IMR-90 (cell line): ENCODE measurements around the gene PLCL1. TPM values are rescaled to one million over a fixed set of nuclear protein-coding genes. Genes with fewer than 3 reads are reported as not detected.

Experiments used
- ATAC-seq: fragments of 200-7000 bp; cut with Tn5 transposase; 2 replicates; pipeline ENCODE4 v1.9.1; 2020; ENCODE audit warnings: low read depth, mild to moderate bottlenecking, moderate library complexity
- BruUV-seq: library from RNA; stranded (reverse); fragments of 400-500 nt; replicated peaks from 2 replicates; lab custom pipeline; 2021; lab: Mats Ljungman, UMichigan
- CTCF ChIA-PET: fragments of 300-600 bp; formaldehyde crosslinking; extraction: SDS; loops from one replicate; lab custom pipeline; 2021; ENCODE audit warnings: antibody characterized with exemption; lab: Yijun Ruan, JAX
- POLR2A ChIA-PET: fragments of 300-600 bp; sonication (Branson Sonifier 250); formaldehyde crosslinking; loops from one replicate; lab custom pipeline; 2022; ENCODE audit warnings: antibody characterized with exemption; ENCODE audit not compliant: unreplicated experiment; lab: Charles Lee
- DNase-seq: peaks from one replicate; pipeline ENCODE4 v3.0.0; 2013
- H2AFZ ChIP-seq: replicated peaks from 2 replicates; pipeline ENCODE3; 2013; ENCODE audit warnings: low read length, mild to moderate bottlenecking; ENCODE audit not compliant: poor library complexity
- H2AK5ac ChIP-seq: 2 replicates; pipeline ENCODE4 v1.6.1; 2013; ENCODE audit warnings: low read depth, low read length, inconsistent platforms
- H2AK9ac ChIP-seq: replicated peaks from 2 replicates; pipeline ENCODE3; 2013; ENCODE audit warnings: mild to moderate bottlenecking, low read depth, low read length, moderate library complexity; ENCODE audit not compliant: poor library complexity
- H2BK120ac ChIP-seq: 2 replicates; pipeline ENCODE4 v1.6.1; 2013; ENCODE audit warnings: low read depth, low read length, inconsistent platforms
- H2BK15ac ChIP-seq: 3 replicates; pipeline ENCODE4 v1.6.1; 2013; ENCODE audit warnings: low read depth, low read length, inconsistent platforms
- H2BK20ac ChIP-seq: 2 replicates; pipeline ENCODE4 v1.6.1; 2013; ENCODE audit warnings: low read depth, mild to moderate bottlenecking, inconsistent platforms, low read length, moderate library complexity
- H2BK5ac ChIP-seq: 2 replicates; pipeline ENCODE4 v1.6.1; 2013; ENCODE audit warnings: mild to moderate bottlenecking, low read depth, low read length, inconsistent platforms; ENCODE audit not compliant: poor library complexity, severe bottlenecking
- H3K14ac ChIP-seq: replicated peaks from 2 replicates; pipeline ENCODE4 v1.6.1; 2013; ENCODE audit warnings: low read depth, low read length, inconsistent platforms
- H3K18ac ChIP-seq: 2 replicates; pipeline ENCODE4 v1.6.1; 2013; ENCODE audit warnings: low read depth, low read length, control low read depth
- H3K23ac ChIP-seq: 2 replicates; pipeline ENCODE4 v1.6.1; 2013; ENCODE audit warnings: low read depth, low read length, inconsistent platforms
- H3K27ac ChIP-seq: 2 replicates; pipeline ENCODE4 v1.5.1; 2013; ENCODE audit warnings: mild to moderate bottlenecking, control low read depth, low read length; ENCODE audit not compliant: insufficient read depth
- H3K27me3 ChIP-seq: 2 replicates; pipeline ENCODE4 v1.6.1; 2013; ENCODE audit warnings: low read length; ENCODE audit not compliant: control insufficient read depth, insufficient read depth
- H3K36me3 ChIP-seq: 2 replicates; pipeline ENCODE4 v1.6.1; 2013; ENCODE audit warnings: low read length, mixed read lengths; ENCODE audit not compliant: control insufficient read depth, insufficient read depth
- H3K4ac ChIP-seq: 2 replicates; pipeline ENCODE4 v1.6.1; 2013; ENCODE audit warnings: low read depth, low read length, inconsistent platforms
- H3K4me1 ChIP-seq: 2 replicates; pipeline ENCODE4 v1.6.1; 2013; ENCODE audit warnings: low read length, mixed read lengths; ENCODE audit not compliant: control insufficient read depth, insufficient read depth
- H3K4me2 ChIP-seq: 2 replicates; pipeline ENCODE4 v1.6.1; 2013; ENCODE audit warnings: low read depth, mild to moderate bottlenecking, control low read depth, low read length, moderate library complexity
- H3K4me3 ChIP-seq: 2 replicates; pipeline ENCODE4 v1.5.1; 2013; ENCODE audit warnings: low read depth, mild to moderate bottlenecking, control low read depth, low read length, moderate library complexity; ENCODE audit not compliant: insufficient read depth
- H3K56ac ChIP-seq: 2 replicates; pipeline ENCODE4 v1.6.1; 2013; ENCODE audit warnings: low read length, inconsistent platforms; ENCODE audit not compliant: insufficient read depth; ENCODE audit errors: extremely low read depth
- H3K79me1 ChIP-seq, 2 experiments: 2 replicates each; pipeline ENCODE4 v1.6.1; 2013; ENCODE audit warnings: low read length in 2 of 2, inconsistent platforms in 1 of 2, low read depth in 1 of 2
- H3K9ac ChIP-seq: 2 replicates; pipeline ENCODE4 v1.6.1; 2013; ENCODE audit warnings: low read depth, low read length, control low read depth
- H3K9me1 ChIP-seq: 2 replicates; pipeline ENCODE4 v1.6.1; 2013; ENCODE audit warnings: low read length, inconsistent platforms; ENCODE audit not compliant: insufficient read depth
- H3K9me3 ChIP-seq: 2 replicates; pipeline ENCODE4 v1.6.1; 2013; ENCODE audit warnings: low read length; ENCODE audit not compliant: control insufficient read depth, insufficient read depth
- H4K20me1 ChIP-seq: 2 replicates; pipeline ENCODE4 v1.6.1; 2013; ENCODE audit warnings: low read length, inconsistent platforms; ENCODE audit not compliant: insufficient read depth
- H4K5ac ChIP-seq: 2 replicates; pipeline ENCODE4 v1.6.1; 2013; ENCODE audit warnings: mild to moderate bottlenecking, low read depth, low read length, control low read depth
- H4K8ac ChIP-seq, 2 experiments: 2 replicates each; pipeline ENCODE4 v1.6.1; 2013; ENCODE audit warnings: low read depth in 2 of 2, low read length in 2 of 2, control low read depth in 1 of 2, inconsistent platforms in 1 of 2
- H4K91ac ChIP-seq: 2 replicates; pipeline ENCODE4 v1.6.1; 2013; ENCODE audit warnings: low read depth, low read length, inconsistent platforms; ENCODE audit not compliant: insufficient read depth
- CEBPB ChIP-seq: IDR thresholded peaks from 2 replicates; pipeline ENCODE4 v1.6.1; 2012; ENCODE audit warnings: low read depth, low read length, improper control_type of control experiment
- MXI1 ChIP-seq: IDR thresholded peaks from 2 replicates; pipeline ENCODE4 v1.6.1; 2012; ENCODE audit warnings: low read depth, mild to moderate bottlenecking, low read length, moderate library complexity, borderline replicate concordance
- dilution Hi-C: fragments of 300-500 bp; cut with HindIII; formaldehyde crosslinking; loops from one replicate; pipeline ENCODE4 v1.14.3; 2018; ENCODE audit warnings: low sequenced_read_pairs; ENCODE audit not compliant: unreplicated experiment
- in situ Hi-C: fragments of 300-500 bp; cut with MboI; formaldehyde crosslinking; loops from 3 replicates; pipeline ENCODE4 v1.14.3; 2019; ENCODE audit warnings: low sequenced_read_pairs, inconsistent platforms, mixed read lengths
- intact Hi-C: fragments of 100-400 bp; cut with micrococcal nuclease; formaldehyde crosslinking; loops from 2 replicates; pipeline ENCODE4 v1.10.0; 2022
- polyA plus RNA-seq, 3 experiments: library from polyadenylated mRNA; depleted of rRNA; stranded (reverse); fragments of >200 nt; gene quantifications; 2 replicates each; pipeline ENCODE4 v1.2.3, GENCODE V29; 2012; ENCODE audit warnings: low replicate concordance in 1 of 3
- total RNA-seq: library from RNA; depleted of rRNA; stranded (reverse); fragments of >200 nt; gene quantifications from 2 replicates; pipeline ENCODE4 v1.2.3, GENCODE V29; 2012

The PLCL1 gene
- total and polyA plus RNA-seq, 2 of the 4 experiments (the other 2 are of a cell fraction), result 0.14 to 0.18 TPM

- dilution Hi-C loops, result no loop called here
These were observed 123.6 kb downstream of the PLCL1 start for GRCh38 chr2:197927994-197928393.

More at GRCh38 chr2:197927994-197928393, 123.6 kb downstream of the PLCL1 start:
- Histone ChIP-seq H3K9me3 (no peaks in the 10 kb centered on the region), H4K8ac (no peak overlapping the region), H3K4ac (no peak overlapping the region), H3K4me3 (no peak overlapping the region), H2AFZ (no peak overlapping the region), H2AK5ac (no peak overlapping the region), H3K23ac (no peak overlapping the region), H3K79me1 (no peaks in the 10 kb centered on the region), H4K20me1 (no peaks in the 10 kb centered on the region), H3K4me2 (no peak overlapping the region), H2BK5ac (no peak overlapping the region), H3K14ac (no peak overlapping the region), H3K18ac (no peak overlapping the region), H2BK20ac (no peak overlapping the region), H4K91ac (no peak overlapping the region), H2BK15ac (no peak overlapping the region), H3K56ac (no peak overlapping the region), H3K27me3 (no peaks in the 10 kb centered on the region), H3K9ac (no peak overlapping the region), H2AK9ac (no peak overlapping the region), H2BK120ac (no peak overlapping the region), H3K27ac (no peak overlapping the region), H3K4me1 (no peaks in the 10 kb centered on the region), H3K9me1 (no peaks in the 10 kb centered on the region), H4K5ac (no peak overlapping the region), H3K36me3 (no peaks in the 10 kb centered on the region)
- intact Hi-C loops, result no loop called here
- DNase-seq (no peak), ATAC-seq (no peak)
- BruUV-seq, result no TSS peak
- in situ Hi-C loops, result no loop called here
- CTCF ChIA-PET, result no interaction called here
- POLR2A ChIA-PET, result no interaction called here
- peak; percentile 67; the same call in 1 of the 2 replicates for TF ChIP-seq CEBPB
- no peak for TF ChIP-seq MXI1
